Activated CD8-positive, alpha-beta T cell treated with anti-CD3 and anti-CD28 coated beads, Interleukin-2, amount 10 ng/mL, durations not matched to agents 7 days and 5 days (primary cell): Measurements from ENCODE around the gene CD79A. TPM values are rescaled to one million over a fixed set of nuclear protein-coding genes. Genes with fewer than 3 reads are reported as not detected.
A peak's percentile ranks its signal among the peaks of the same experiment; 100 is the strongest.
"Not testable (repeated sequence)": the region's sequence is repeated elsewhere in the genome, so short reads cannot be mapped to it uniquely, and the experiment has no call there.

Source experiments
- ATAC-seq: fragments of 150-1000 bp; cut with Tn5 transposase; one replicate; pipeline ENCODE4 v1.10.0; 2021; ENCODE audit warnings: moderate library complexity
- CTCF ChIA-PET: fragments of 350-600 bp; sonication (Branson Sonifier 250); formaldehyde crosslinking; loops from one replicate; lab custom pipeline; 2021; ENCODE audit warnings: antibody characterized with exemption; lab: Charles Lee
- POLR2A ChIA-PET: fragments of 350-600 bp; sonication (Branson Sonifier 250); formaldehyde crosslinking; loops from one replicate; lab custom pipeline; 2021; ENCODE audit warnings: antibody characterized with exemption; lab: Charles Lee
- DNase-seq: peaks from one replicate; pipeline ENCODE4 v3.0.0-alpha.2; 2020
- H3K27ac Mint-ChIP-seq: one replicate; pipeline ENCODE4 v1.8.0; 2021; ENCODE audit warnings: mild to moderate bottlenecking, mixed read lengths
- H3K27me3 Mint-ChIP-seq: one replicate; pipeline ENCODE4 v1.8.0; 2021; ENCODE audit warnings: low read depth, mixed read lengths
- H3K36me3 Mint-ChIP-seq: one replicate; pipeline ENCODE4 v1.8.0; 2021; ENCODE audit warnings: low read depth, mixed read lengths
- H3K4me1 Mint-ChIP-seq: one replicate; pipeline ENCODE4 v1.8.0; 2021; ENCODE audit warnings: low read depth, mixed read lengths
- H3K4me3 Mint-ChIP-seq: one replicate; pipeline ENCODE4 v1.8.0; 2021; ENCODE audit warnings: mild to moderate bottlenecking, mixed read lengths
- H3K9me3 Mint-ChIP-seq: one replicate; pipeline ENCODE4 v1.8.0; 2022; ENCODE audit warnings: mixed read lengths; ENCODE audit not compliant: insufficient read depth
- total RNA-seq, 2 experiments: library from RNA; stranded (reverse); gene quantifications; one replicate each; pipeline ENCODE4 v1.2.3, GENCODE V29; 2021

CD79A gene
- total RNA-seq, 2 experiments from 2014 or later, result 17.4 to 21.5 TPM

DNA sequence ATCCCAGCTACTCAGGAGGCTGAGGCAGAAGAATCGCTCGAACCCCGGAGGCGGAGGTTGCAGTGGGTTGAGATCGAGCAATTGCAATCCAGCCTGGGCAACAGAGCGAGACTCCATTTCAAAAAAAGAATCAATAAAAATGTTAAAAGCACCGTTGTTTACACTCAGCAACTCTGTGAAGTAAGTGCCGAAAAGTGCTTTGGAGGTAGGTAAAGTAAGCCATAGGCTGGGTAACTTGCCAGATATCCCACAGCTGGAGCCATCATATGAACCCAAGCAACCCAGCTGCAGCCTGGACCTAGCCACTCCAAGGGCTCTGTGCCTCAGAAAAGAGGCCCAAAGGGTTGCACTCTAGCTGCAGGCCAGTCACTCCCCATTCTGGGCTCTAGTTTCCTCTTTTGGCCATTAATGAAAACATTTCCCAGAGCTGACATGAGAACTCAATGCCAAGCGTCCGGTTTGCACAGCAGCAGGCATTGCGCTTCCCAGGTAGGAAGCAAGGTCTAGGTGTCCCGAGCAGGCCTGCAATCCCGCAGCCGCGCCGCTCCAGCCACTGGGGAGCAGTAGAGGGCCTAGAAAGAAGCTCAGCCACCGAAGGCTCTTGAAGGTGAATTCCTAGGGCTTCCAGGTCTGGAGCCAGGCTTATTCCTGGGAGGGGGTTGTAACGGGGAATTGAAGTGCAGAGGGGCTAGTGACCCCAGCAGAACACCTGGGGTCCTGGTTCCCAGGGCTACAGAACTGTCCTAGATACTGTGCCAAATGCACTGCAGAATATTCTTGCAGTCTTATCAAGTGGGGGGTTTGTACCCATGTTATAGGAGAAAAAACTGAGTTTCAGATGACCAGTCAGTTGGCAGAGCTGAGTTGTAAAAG, 4.1 kb upstream of the CD79A start:
- Mint-ChIP-seq H3K27me3 (no peaks in the 10 kb centered on the region), H3K36me3 (peaks cover 52% of the 10 kb centered on the region), H3K27ac (peak overlapping the region; percentile 94), H3K9me3 (no peaks in the 10 kb centered on the region), H3K4me1 (peaks cover 93% of the 10 kb centered on the region), H3K4me3 (no peak overlapping the region)
- ATAC-seq (no peak), DNase-seq (peak; percentile 79)
- ChIA-PET CTCF (interaction anchor here (0.5 to 9.1 kb wide), 20 partner anchors 9 to 85 kb away, joined by 3 to 176 read pairs (median 8); partner anchors contain the start of genes ARHGEF1, ERFL, RABAC1 and RPS19), POLR2A (interaction anchor here (0.7 to 9.3 kb wide), 13 partner anchors 8 to 86 kb away, joined by 3 to 241 read pairs (median 4); partner anchors contain the start of genes ARHGEF1, RABAC1 and RPS19)

GRCh38 chr19:41875973-41876372, 1.1 kb upstream of the CD79A start:
- H3K27me3 Mint-ChIP-seq, H3K9me3 Mint-ChIP-seq, DNase-seq, ATAC-seq: not testable (repeated sequence)
- H3K4me3 Mint-ChIP-seq, result peak overlapping the region; percentile 55
- peaks cover 90% of the 10 kb centered on the region for H3K4me1 Mint-ChIP-seq
- H3K27ac Mint-ChIP-seq, result peak overlapping the region; percentile 95
- CTCF ChIA-PET, result interaction anchor here (0.6 to 9.1 kb wide), 4 partner anchors 11 to 70 kb away, joined by 3 to 176 read pairs (median 38); partner anchors contain the start of genes ARHGEF1 and RPS19
- POLR2A ChIA-PET, result interaction anchor here (1.0 to 9.3 kb wide), 4 partner anchors 11 to 69 kb away, joined by 5 to 241 read pairs (median 26); partner anchors contain the start of genes ARHGEF1 and RPS19
- H3K36me3 Mint-ChIP-seq, result peaks cover 25% of the 10 kb centered on the region

- DNase-seq, result no peak
These were observed 1.1 kb downstream of the CD79A start for GRCh38 chr19:41877916-41878905.

DNA sequence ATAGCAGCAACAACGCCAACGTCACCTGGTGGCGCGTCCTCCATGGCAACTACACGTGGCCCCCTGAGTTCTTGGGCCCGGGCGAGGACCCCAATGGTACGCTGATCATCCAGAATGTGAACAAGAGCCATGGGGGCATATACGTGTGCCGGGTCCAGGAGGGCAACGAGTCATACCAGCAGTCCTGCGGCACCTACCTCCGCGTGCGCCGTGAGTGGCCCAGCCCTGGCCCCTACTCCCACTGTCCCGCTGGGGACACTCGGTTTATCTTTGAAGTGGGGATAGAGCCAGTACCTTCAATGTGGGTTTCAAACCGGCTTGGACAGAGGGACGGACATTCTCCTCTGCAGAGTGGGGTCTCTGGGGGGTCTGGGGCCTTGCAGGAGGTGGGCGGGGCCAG, 2.0 kb downstream of the CD79A start:
- H3K4me3 Mint-ChIP-seq, result no peak overlapping the region
- no peaks in the 10 kb centered on the region for H3K9me3 Mint-ChIP-seq
- DNase-seq (no peak), ATAC-seq (no peak)
- no peaks in the 10 kb centered on the region for H3K27me3 Mint-ChIP-seq
- POLR2A ChIA-PET, result interaction anchor here (9.3 kb wide), 1 partner anchor 8 kb away, joined by 241 read pairs; the partner anchor contains the start of gene ARHGEF1
- peaks cover 73% of the 10 kb centered on the region for H3K4me1 Mint-ChIP-seq
- no peak overlapping the region for H3K27ac Mint-ChIP-seq
- peaks cover 13% of the 10 kb centered on the region for H3K36me3 Mint-ChIP-seq
- CTCF ChIA-PET, result interaction anchor here (6.7 to 9.1 kb wide), 2 partner anchors 8 to 19 kb away, joined by 41 to 176 read pairs; partner anchors contain the start of genes ARHGEF1 and RPS19

More at GRCh38 chr19:41877916-41878905, 1.1 kb downstream of the CD79A start:
- ATAC-seq, result no peak
- peak overlapping the region; percentile 67 for H3K4me3 Mint-ChIP-seq
- H3K9me3 Mint-ChIP-seq, result no peaks in the 10 kb centered on the region
- ChIA-PET CTCF (interaction anchor here (1.2 to 9.1 kb wide), 3 partner anchors 9 to 72 kb away, joined by 3 to 176 read pairs (median 41); partner anchors contain the start of genes ARHGEF1 and RPS19), POLR2A (interaction anchor here (2.4 to 9.3 kb wide), 3 partner anchors 9 to 18 kb away, joined by 12 to 241 read pairs (median 39); partner anchors contain the start of genes ARHGEF1 and RPS19)
- peak overlapping the region; percentile 95 for H3K27ac Mint-ChIP-seq
- peaks cover 10% of the 10 kb centered on the region for H3K36me3 Mint-ChIP-seq
- peaks cover 80% of the 10 kb centered on the region for H3K4me1 Mint-ChIP-seq
- no peaks in the 10 kb centered on the region for H3K27me3 Mint-ChIP-seq

- Mint-ChIP-seq H3K27ac (peak overlapping the region; percentile 70), H3K9me3 (no peaks in the 10 kb centered on the region), H3K4me1 (peaks cover 68% of the 10 kb centered on the region), H3K36me3 (peaks cover 18% of the 10 kb centered on the region), H3K27me3 (no peaks in the 10 kb centered on the region), H3K4me3 (no peak overlapping the region)
- no peak for ATAC-seq
- ChIA-PET POLR2A (no interaction called here), CTCF (no interaction called here)
- no peak for DNase-seq
These were observed 2.7 kb downstream of the CD79A start for GRCh38 chr19:41879670-41880328.

DNA sequence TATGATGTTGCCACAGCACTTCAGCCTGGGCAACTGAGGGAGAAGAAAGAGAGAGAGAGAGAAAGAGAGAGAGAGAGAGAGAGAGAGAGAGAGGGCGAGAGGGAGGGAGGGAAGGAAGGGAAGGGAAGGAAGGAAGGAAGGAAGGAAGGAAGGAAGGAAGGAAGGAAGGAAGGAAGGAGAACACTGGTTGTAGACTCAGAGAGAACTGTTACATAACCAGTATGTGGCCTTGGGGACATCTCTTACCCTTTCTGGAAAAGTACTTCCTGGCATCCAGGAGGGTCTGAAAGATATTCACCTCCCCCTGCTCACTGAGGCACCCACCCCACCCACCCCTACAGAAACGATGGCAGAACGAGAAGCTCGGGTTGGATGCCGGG, 3.2 kb downstream of the CD79A start:
- Mint-ChIP-seq H3K9me3 (no peaks in the 10 kb centered on the region), H3K36me3 (peaks cover 23% of the 10 kb centered on the region), H3K4me3 (no peak overlapping the region), H3K27me3 (no peaks in the 10 kb centered on the region), H3K27ac (peak overlapping the region; percentile 70), H3K4me1 (peaks cover 68% of the 10 kb centered on the region)
- DNase-seq, result no peak
- ATAC-seq, result no peak
- ChIA-PET POLR2A (no interaction called here), CTCF (no interaction called here)

GRCh38 chr19:41882568-41883462, 5.7 kb downstream of the CD79A start, which contains the start of gene ARHGEF1:
ARHGEF1 (plus strand) TSS chr19:41883184; CDS start chr19:41888083, 4,899 bp downstream.
- ATAC-seq, result peak; percentile 1
- peak; percentile 70 for DNase-seq
- ChIA-PET POLR2A (interaction anchor here (0.6 to 11.6 kb wide), 5 partner anchors 9 to 175 kb away, joined by 3 to 241 read pairs (median 16); partner anchors contain the start of genes CD79A and RPS19), CTCF (interaction anchor here (3.9 to 11.7 kb wide), 2 partner anchors 8 to 19 kb away, joined by 19 to 176 read pairs; partner anchors contain the start of gene CD79A)
- Mint-ChIP-seq H3K27ac (peak within 1 kb of the TSS; percentile 98), H3K36me3 (peaks cover 41% of the 10 kb centered on the region), H3K4me1 (peaks cover 57% of the 10 kb centered on the region), H3K27me3 (no peaks in the 10 kb centered on the region), H3K9me3 (no peaks in the 10 kb centered on the region), H3K4me3 (peak within 1 kb of the TSS; percentile 95)

GRCh38 chr19:41883463-41883820, 6.4 kb downstream of the CD79A start:
- H3K4me3 Mint-ChIP-seq, result peak overlapping the region; percentile 80

DNA sequence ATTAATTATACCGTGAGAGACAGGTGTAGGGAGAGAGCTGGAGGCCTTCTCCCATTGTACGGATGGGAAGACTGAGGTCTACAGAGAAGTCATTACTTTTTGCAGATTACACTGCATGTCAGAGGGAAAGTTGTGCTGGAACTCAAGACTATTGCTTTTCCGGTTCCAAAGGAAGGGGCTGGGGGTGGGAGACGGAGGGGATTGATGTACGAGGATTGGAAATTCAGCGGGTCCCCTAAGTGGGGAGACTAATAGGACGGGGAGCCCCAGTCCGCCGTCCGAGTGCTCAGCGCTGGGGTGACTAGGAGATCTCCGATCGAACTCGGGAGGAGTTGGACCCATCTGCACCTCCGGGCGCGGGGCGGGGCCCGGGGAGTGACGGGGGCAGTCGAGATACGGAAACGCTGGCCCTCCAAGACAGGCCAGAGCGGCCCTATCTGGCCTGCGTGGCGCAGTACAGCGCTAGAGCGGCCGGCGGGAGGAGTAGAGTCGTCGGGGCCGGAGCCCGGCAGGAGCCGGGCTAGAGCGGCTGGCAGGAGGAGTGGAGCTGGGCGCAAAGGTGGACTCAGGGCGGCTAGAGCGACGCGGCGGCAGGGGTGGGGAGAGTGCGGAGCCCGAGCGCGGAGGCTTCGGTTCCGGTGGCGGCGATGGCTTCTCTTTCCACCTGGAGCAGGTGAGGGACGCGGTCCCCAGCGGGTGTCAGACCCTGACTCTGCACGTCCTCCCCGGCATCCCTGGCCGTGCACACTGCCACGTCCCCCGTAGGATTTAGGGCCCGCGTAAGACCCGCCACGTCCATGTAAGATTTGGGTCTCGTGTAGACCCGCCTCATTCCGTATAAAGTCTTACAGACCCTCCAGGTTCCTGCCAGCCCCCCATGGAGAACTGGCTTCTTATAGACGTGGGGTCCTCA, 7.0 kb downstream of the CD79A start:
- peak; percentile 78 for ATAC-seq
- Mint-ChIP-seq H3K9me3 (no peaks in the 10 kb centered on the region), H3K4me1 (peaks cover 57% of the 10 kb centered on the region), H3K4me3 (peak overlapping the region; percentile 80), H3K36me3 (peaks cover 53% of the 10 kb centered on the region), H3K27me3 (no peaks in the 10 kb centered on the region), H3K27ac (peak overlapping the region; percentile 87)
- ChIA-PET CTCF (interaction anchor here (1.0 to 11.7 kb wide), 5 partner anchors 10 to 68 kb away, joined by 3 to 176 read pairs (median 19); partner anchors contain the start of genes CD79A and RPS19), POLR2A (interaction anchor here (1.0 to 11.6 kb wide), 6 partner anchors 10 to 64 kb away, joined by 3 to 241 read pairs (median 11); partner anchors contain the start of genes CD79A and RPS19)
- DNase-seq, result peak; percentile 94

More at GRCh38 chr19:41883463-41883820, 6.4 kb downstream of the CD79A start:
- no peak for ATAC-seq
- CTCF ChIA-PET, result interaction anchor here (1.2 to 11.7 kb wide), 3 partner anchors 9 to 69 kb away, joined by 3 to 176 read pairs (median 19); partner anchors contain the start of gene CD79A
- H3K36me3 Mint-ChIP-seq, result peaks cover 47% of the 10 kb centered on the region
- no peak for DNase-seq
- H3K4me1 Mint-ChIP-seq, result peaks cover 57% of the 10 kb centered on the region
- POLR2A ChIA-PET, result interaction anchor here (0.6 to 11.6 kb wide), 6 partner anchors 9 to 176 kb away, joined by 3 to 241 read pairs (median 11); partner anchors contain the start of genes CD79A and RPS19
- no peaks in the 10 kb centered on the region for H3K27me3 Mint-ChIP-seq
- H3K9me3 Mint-ChIP-seq, result no peaks in the 10 kb centered on the region
- H3K27ac Mint-ChIP-seq, result peak overlapping the region; percentile 87
